ENCODE results near the gene VIPR1. TPM values are rescaled to one million over a fixed set of nuclear protein-coding genes. Genes with fewer than 3 reads are reported as not detected.
"Not testable (repeated sequence)": the region's sequence is repeated elsewhere in the genome, so short reads cannot be mapped to it uniquely, and the experiment has no call there.

VIPR1 gene
- total and polyA plus RNA-seq, 8 donors = 7.8 to 82.5 (median 11.0) TPM

- intact Hi-C loops (cut with DNase I) = no loop called here
- Histone ChIP-seq H3K36me3 (peaks cover 0 to 80% of the 10 kb centered on the region in 2 donors), H3K27me3 (no peaks in the 10 kb centered on the region), H3K4me3 (no peak overlapping the region), H3K9me3 (no peaks in the 10 kb centered on the region), H3K4me1 (peaks cover 0 to 10% of the 10 kb centered on the region in 2 donors), H3K27ac (no peak overlapping the region)
- ATAC-seq = no peak
- TF ChIP-seq, protein P1, sequence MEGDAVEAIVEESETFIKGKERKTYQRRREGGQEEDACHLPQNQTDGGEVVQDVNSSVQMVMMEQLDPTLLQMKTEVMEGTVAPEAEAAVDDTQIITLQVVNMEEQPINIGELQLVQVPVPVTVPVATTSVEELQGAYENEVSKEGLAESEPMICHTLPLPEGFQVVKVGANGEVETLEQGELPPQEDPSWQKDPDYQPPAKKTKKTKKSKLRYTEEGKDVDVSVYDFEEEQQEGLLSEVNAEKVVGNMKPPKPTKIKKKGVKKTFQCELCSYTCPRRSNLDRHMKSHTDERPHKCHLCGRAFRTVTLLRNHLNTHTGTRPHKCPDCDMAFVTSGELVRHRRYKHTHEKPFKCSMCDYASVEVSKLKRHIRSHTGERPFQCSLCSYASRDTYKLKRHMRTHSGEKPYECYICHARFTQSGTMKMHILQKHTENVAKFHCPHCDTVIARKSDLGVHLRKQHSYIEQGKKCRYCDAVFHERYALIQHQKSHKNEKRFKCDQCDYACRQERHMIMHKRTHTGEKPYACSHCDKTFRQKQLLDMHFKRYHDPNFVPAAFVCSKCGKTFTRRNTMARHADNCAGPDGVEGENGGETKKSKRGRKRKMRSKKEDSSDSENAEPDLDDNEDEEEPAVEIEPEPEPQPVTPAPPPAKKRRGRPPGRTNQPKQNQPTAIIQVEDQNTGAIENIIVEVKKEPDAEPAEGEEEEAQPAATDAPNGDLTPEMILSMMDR (IDR thresholded peaks at IDR 0.05) = no peak
- DNase-seq = no peak
Observed at GRCh38 chr3:42552830-42553229, 50.4 kb downstream of the VIPR1 start.

- intact Hi-C loops (cut with DNase I) = no loop called here
- Histone ChIP-seq H3K4me3 (no peak overlapping the region), H3K9me3 (no peaks in the 10 kb centered on the region), H3K27ac (peak overlapping the region in 1 of 2 donors; percentile 57), H3K4me1 (peaks cover 0 to 9% of the 10 kb centered on the region in 2 donors), H3K27me3 (no peaks in the 10 kb centered on the region), H3K36me3 (peaks cover 0 to 95% of the 10 kb centered on the region in 2 donors)
- ATAC-seq = no peak
- TF ChIP-seq, protein P1 (IDR thresholded peaks at IDR 0.05) = no peak
- no peak for DNase-seq
Observed at GRCh38 chr3:42556089-42556632, 53.7 kb downstream of the VIPR1 start.

DNA sequence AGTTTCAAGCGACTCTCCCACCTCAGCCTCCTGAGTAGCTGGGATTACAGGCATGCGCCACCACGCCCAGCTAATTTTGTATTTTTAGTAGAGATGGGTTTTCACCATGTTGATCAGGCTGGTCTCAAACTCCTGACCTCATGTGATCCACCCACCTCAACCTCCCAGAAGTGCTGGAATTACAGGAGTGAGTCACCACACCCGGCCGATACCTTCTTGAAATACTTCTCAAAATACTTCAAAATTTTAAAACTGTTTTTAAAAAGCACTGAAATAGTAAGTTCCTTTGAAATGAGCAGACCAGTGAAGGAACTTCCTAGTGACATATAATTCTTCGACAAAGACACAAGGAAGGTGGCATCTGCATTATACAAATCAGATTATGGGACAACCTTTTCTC, 54.4 kb downstream of the VIPR1 start:
- H3K27me3 ChIP-seq; H3K4me1 ChIP-seq; ATAC-seq; H3K4me3 ChIP-seq; H3K9me3 ChIP-seq; intact Hi-C loops (cut with DNase I); DNase-seq: not testable (repeated sequence)
- H3K27ac ChIP-seq = peak overlapping the region in 1 of 2 donors; percentile 1
- peaks cover 0 to 98% of the 10 kb centered on the region in 2 donors for H3K36me3 ChIP-seq

- peaks cover 0 to 98% of the 10 kb centered on the region in 2 donors for H3K36me3 ChIP-seq
- no peaks in the 10 kb centered on the region for H3K9me3 ChIP-seq
- ATAC-seq (no peak), DNase-seq (no peak)
- intact Hi-C loops (cut with DNase I) = no loop called here
- no peak overlapping the region for H3K4me3 ChIP-seq
- H3K27ac ChIP-seq = no peak overlapping the region
- H3K4me1 ChIP-seq = peaks cover 0 to 9% of the 10 kb centered on the region in 2 donors
- H3K27me3 ChIP-seq = no peaks in the 10 kb centered on the region
- TF ChIP-seq, protein P1 (IDR thresholded peaks at IDR 0.05) = no peak
Observed at GRCh38 chr3:42557854-42558253, 55.4 kb downstream of the VIPR1 start.

DNA sequence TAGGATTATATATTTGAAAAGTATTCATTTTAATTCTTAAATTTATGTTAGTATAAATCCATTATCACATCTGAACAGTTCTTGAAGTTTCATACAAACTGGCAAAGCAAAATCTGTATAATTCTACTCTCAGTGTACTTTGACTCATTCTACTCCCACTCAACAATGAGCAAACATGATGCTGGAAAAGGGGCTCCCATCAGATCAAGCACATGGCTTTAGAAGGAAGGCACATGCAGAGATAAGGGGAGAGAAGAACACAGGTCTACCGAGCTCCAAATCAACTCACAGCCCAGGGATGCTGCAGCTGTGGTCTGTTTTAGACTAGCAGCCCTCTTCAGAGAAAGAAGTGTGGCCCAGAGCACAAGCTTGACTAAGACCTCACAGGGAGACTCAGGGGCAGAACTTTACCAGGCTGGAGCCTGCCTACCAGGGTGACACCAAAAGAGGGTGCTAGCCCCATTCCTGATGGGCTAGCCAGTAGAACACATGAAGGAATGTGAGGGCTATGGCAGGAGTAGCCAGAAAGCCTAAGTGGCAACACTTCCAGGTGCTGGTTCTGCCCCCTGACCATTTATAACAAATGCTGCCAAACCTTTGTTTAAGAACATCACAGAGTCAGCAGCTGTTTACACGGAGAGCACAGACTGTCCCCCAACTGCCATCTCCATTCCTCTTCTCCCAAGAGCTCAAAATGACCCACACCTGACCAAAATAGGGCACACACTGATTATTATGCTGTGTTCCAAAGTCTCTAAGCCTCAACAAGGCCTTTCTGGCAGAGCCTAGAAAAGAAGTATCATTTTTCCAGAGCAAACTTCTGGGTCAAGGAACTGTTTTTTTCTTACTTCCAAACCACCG, 59.8 kb downstream of the VIPR1 start:
- TF ChIP-seq, protein P1 (IDR thresholded peaks at IDR 0.05) = no peak
- H3K4me1 ChIP-seq = no peaks in the 10 kb centered on the region
- ATAC-seq (no peak), DNase-seq (no peak)
- H3K27ac ChIP-seq = no peak overlapping the region
- H3K27me3 ChIP-seq = no peaks in the 10 kb centered on the region
- intact Hi-C loops (cut with DNase I) = loop anchor here in 1 of 2 donors (10.0 kb wide), 1 partner anchor 183 kb away; no protein-coding TSS in a partner anchor
- peaks cover 0 to 91% of the 10 kb centered on the region in 2 donors for H3K36me3 ChIP-seq
- no peak overlapping the region for H3K4me3 ChIP-seq
- H3K9me3 ChIP-seq = no peaks in the 10 kb centered on the region

Measured in left lung (tissue), 10 donors.